Measurements from ENCODE around the gene GLYATL1B.

DNA sequence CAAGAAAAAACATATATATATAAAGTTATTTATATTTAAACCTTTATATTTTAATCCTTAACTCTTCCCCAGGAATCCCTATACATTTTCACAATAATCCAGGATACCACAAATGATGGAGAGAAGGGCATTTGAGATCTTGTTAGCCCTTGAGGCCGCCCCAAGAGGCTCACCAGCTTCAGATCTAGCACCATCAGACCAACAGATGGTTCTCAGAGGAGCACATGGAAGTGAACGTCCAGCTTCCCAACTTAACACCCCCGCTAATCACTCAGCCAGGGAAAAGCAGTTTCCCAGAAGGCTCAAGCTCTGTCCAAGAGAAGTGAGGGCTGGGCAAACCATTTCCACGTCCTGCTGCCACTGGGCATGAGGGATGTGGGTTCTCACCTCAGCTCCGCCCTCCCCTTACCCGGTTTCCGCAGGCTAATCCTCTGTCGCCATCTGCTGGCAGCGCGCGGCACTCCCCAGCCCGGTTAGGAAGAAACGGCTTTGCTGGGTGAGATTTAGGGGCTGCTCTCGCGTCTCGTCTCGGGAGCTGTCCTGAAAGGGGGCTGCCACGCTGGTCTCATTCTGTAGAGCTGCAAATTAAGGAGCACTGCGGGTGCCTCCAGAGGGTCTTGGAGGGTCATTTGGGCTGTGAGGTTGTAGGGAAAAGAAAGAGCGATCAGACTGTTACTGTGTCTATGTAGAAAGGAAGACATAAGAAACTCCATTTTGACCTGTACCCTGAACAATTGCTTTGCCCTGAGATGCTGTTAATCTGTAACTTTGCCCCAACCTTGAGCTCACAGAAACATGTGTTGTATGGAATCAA is 49.7 kb downstream of the GLYATL1B start:
- TF ChIP-seq, protein P1, sequence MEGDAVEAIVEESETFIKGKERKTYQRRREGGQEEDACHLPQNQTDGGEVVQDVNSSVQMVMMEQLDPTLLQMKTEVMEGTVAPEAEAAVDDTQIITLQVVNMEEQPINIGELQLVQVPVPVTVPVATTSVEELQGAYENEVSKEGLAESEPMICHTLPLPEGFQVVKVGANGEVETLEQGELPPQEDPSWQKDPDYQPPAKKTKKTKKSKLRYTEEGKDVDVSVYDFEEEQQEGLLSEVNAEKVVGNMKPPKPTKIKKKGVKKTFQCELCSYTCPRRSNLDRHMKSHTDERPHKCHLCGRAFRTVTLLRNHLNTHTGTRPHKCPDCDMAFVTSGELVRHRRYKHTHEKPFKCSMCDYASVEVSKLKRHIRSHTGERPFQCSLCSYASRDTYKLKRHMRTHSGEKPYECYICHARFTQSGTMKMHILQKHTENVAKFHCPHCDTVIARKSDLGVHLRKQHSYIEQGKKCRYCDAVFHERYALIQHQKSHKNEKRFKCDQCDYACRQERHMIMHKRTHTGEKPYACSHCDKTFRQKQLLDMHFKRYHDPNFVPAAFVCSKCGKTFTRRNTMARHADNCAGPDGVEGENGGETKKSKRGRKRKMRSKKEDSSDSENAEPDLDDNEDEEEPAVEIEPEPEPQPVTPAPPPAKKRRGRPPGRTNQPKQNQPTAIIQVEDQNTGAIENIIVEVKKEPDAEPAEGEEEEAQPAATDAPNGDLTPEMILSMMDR (IDR thresholded peaks at IDR 0.05), result peak; percentile 89 to 97 (median 96)
- no peak for TF ChIP-seq POLR2A (IDR thresholded peaks at IDR 0.05)
